Activated naive CD4-positive, alpha-beta T cell treated with anti-CD3 and anti-CD28 coated beads, Interleukin-2, amount 10 ng/mL, durations not matched to agents 7 days and 5 days (primary cell): ENCODE data around the gene SESN1.
"Not testable (repeated sequence)": the region's sequence is repeated elsewhere in the genome, so short reads cannot be mapped to it uniquely, and the experiment has no call there.

Source experiments
- CTCF ChIA-PET: fragments of 350-600 bp; sonication (Branson Sonifier 250); formaldehyde crosslinking; loops from one replicate; lab custom pipeline; 2021; ENCODE audit warnings: antibody characterized with exemption; lab: Charles Lee
- DNase-seq: peaks from one replicate; pipeline ENCODE4 v3.0.0-alpha.2; 2020
- H3K27ac Mint-ChIP-seq: one replicate; pipeline ENCODE4 v1.8.0; 2021; ENCODE audit warnings: mild to moderate bottlenecking, moderate library complexity, mixed read lengths
- H3K27me3 Mint-ChIP-seq: one replicate; pipeline ENCODE4 v1.8.0; 2021; ENCODE audit warnings: mild to moderate bottlenecking, mixed read lengths
- H3K36me3 Mint-ChIP-seq: one replicate; pipeline ENCODE4 v1.8.0; 2021; ENCODE audit warnings: mixed read lengths
- H3K4me1 Mint-ChIP-seq: one replicate; pipeline ENCODE4 v1.8.0; 2021; ENCODE audit warnings: mixed read lengths
- H3K4me3 Mint-ChIP-seq: one replicate; pipeline ENCODE4 v1.8.0; 2021; ENCODE audit warnings: mild to moderate bottlenecking, moderate library complexity, mixed read lengths
- H3K9me3 Mint-ChIP-seq: one replicate; pipeline ENCODE4 v1.8.0; 2021; ENCODE audit warnings: mixed read lengths

SESN1 gene

GRCh38 chr6:109109663-109110062, 15.0 kb upstream of the SESN1 start:
- H3K9me3 Mint-ChIP-seq, H3K4me3 Mint-ChIP-seq, DNase-seq, H3K4me1 Mint-ChIP-seq, CTCF ChIA-PET, H3K27me3 Mint-ChIP-seq, H3K27ac Mint-ChIP-seq: not testable (repeated sequence)
- H3K36me3 Mint-ChIP-seq = peaks cover 15% of the 10 kb centered on the region

- no peak overlapping the region for H3K27ac Mint-ChIP-seq
- H3K4me3 Mint-ChIP-seq = no peak overlapping the region
- CTCF ChIA-PET = no interaction called here
- H3K4me1 Mint-ChIP-seq = no peaks in the 10 kb centered on the region
- no peaks in the 10 kb centered on the region for H3K9me3 Mint-ChIP-seq
- DNase-seq = no peak
- no peaks in the 10 kb centered on the region for H3K27me3 Mint-ChIP-seq
- peaks cover 20% of the 10 kb centered on the region for H3K36me3 Mint-ChIP-seq
Measured at GRCh38 chr6:109105681-109106080, 11.0 kb upstream of the SESN1 start.

- Mint-ChIP-seq H3K27ac (no peak overlapping the region), H3K4me3 (no peak overlapping the region), H3K4me1 (peaks cover 3% of the 10 kb centered on the region), H3K9me3 (no peaks in the 10 kb centered on the region), H3K27me3 (no peaks in the 10 kb centered on the region), H3K36me3 (peaks cover 15% of the 10 kb centered on the region)
- CTCF ChIA-PET = no interaction called here
- DNase-seq = no peak
Measured at GRCh38 chr6:109104512-109104911, 9.9 kb upstream of the SESN1 start.

GRCh38 chr6:109103942-109104341, 9.3 kb upstream of the SESN1 start:
- H3K27me3 Mint-ChIP-seq = no peaks in the 10 kb centered on the region
- no peak for DNase-seq
- CTCF ChIA-PET = no interaction called here
- no peaks in the 10 kb centered on the region for H3K9me3 Mint-ChIP-seq
- H3K27ac Mint-ChIP-seq = no peak overlapping the region
- H3K36me3 Mint-ChIP-seq = peaks cover 18% of the 10 kb centered on the region
- peaks cover 6% of the 10 kb centered on the region for H3K4me1 Mint-ChIP-seq
- no peak overlapping the region for H3K4me3 Mint-ChIP-seq

GRCh38 chr6:109102762-109103161, 8.1 kb upstream of the SESN1 start:
- CTCF ChIA-PET = no interaction called here
- H3K27me3 Mint-ChIP-seq = no peaks in the 10 kb centered on the region
- peaks cover 19% of the 10 kb centered on the region for H3K36me3 Mint-ChIP-seq
- H3K9me3 Mint-ChIP-seq = no peaks in the 10 kb centered on the region
- DNase-seq = no peak
- H3K27ac Mint-ChIP-seq = no peak overlapping the region
- peaks cover 11% of the 10 kb centered on the region for H3K4me1 Mint-ChIP-seq
- H3K4me3 Mint-ChIP-seq = no peak overlapping the region

- H3K4me3 Mint-ChIP-seq = no peak overlapping the region
- DNase-seq = no peak
- no peaks in the 10 kb centered on the region for H3K9me3 Mint-ChIP-seq
- peaks cover 43% of the 10 kb centered on the region for H3K4me1 Mint-ChIP-seq
- H3K36me3 Mint-ChIP-seq = peaks cover 23% of the 10 kb centered on the region
- CTCF ChIA-PET = no interaction called here
- no peak overlapping the region for H3K27ac Mint-ChIP-seq
- H3K27me3 Mint-ChIP-seq = peaks cover 5% of the 10 kb centered on the region
Measured at GRCh38 chr6:109097661-109098060, 3.0 kb upstream of the SESN1 start.

- H3K4me3 Mint-ChIP-seq = peak overlapping the region; percentile 92
- peaks cover 21% of the 10 kb centered on the region for H3K36me3 Mint-ChIP-seq
- CTCF ChIA-PET = interaction anchor here (0.6 kb wide), 1 partner anchor 378 kb away, joined by 3 read pairs; no protein-coding TSS in a partner anchor
- DNase-seq = no peak
- peaks cover 57% of the 10 kb centered on the region for H3K4me1 Mint-ChIP-seq
- H3K27ac Mint-ChIP-seq = peak overlapping the region; percentile 99
- H3K9me3 Mint-ChIP-seq = no peaks in the 10 kb centered on the region
- H3K27me3 Mint-ChIP-seq = peaks cover 5% of the 10 kb centered on the region
Measured at GRCh38 chr6:109096208-109096607, 1.6 kb upstream of the SESN1 start.

GRCh38 chr6:109095835-109096084, 1.1 kb upstream of the SESN1 start:
- peaks cover 19% of the 10 kb centered on the region for H3K36me3 Mint-ChIP-seq
- DNase-seq = no peak
- H3K4me1 Mint-ChIP-seq = peaks cover 59% of the 10 kb centered on the region
- H3K9me3 Mint-ChIP-seq = no peaks in the 10 kb centered on the region
- CTCF ChIA-PET = interaction anchor here (0.6 kb wide), 1 partner anchor 379 kb away, joined by 3 read pairs; no protein-coding TSS in a partner anchor
- H3K4me3 Mint-ChIP-seq = peak overlapping the region; percentile 92
- H3K27ac Mint-ChIP-seq = peak overlapping the region; percentile 99
- H3K27me3 Mint-ChIP-seq = peaks cover 5% of the 10 kb centered on the region

GRCh38 chr6:109095036-109095834, 589 bp upstream of the SESN1 start, which contains the start of gene CEP57L1:
Gene CEP57L1, plus strand, starts transcription at chr6:109095507. Its CDS starts 49,715 bp downstream, at chr6:109145222.
- CTCF ChIA-PET = interaction anchor here (0.6 to 1.0 kb wide), 3 partner anchors 24 to 379 kb away, joined by 3 to 4 read pairs (median 3); no protein-coding TSS in a partner anchor
- peaks cover 59% of the 10 kb centered on the region for H3K4me1 Mint-ChIP-seq
- DNase-seq = peak; percentile 97
- peaks cover 5% of the 10 kb centered on the region for H3K27me3 Mint-ChIP-seq
- peak within 1 kb of the TSS; percentile 99 for H3K27ac Mint-ChIP-seq
- H3K9me3 Mint-ChIP-seq = no peaks in the 10 kb centered on the region
- peak within 1 kb of the TSS; percentile 92 for H3K4me3 Mint-ChIP-seq
- peaks cover 19% of the 10 kb centered on the region for H3K36me3 Mint-ChIP-seq

GRCh38 chr6:109093732-109094415, 772 bp downstream of the SESN1 start:
- peaks cover 52% of the 10 kb centered on the region for H3K4me1 Mint-ChIP-seq
- CTCF ChIA-PET = interaction anchor here (1.0 to 1.5 kb wide), 4 partner anchors 20 to 552 kb away, joined by 3 to 6 read pairs (median 5); partner anchors contain the start of gene CD164
- peaks cover 11% of the 10 kb centered on the region for H3K36me3 Mint-ChIP-seq
- H3K27ac Mint-ChIP-seq = peak overlapping the region; percentile 93
- peaks cover 5% of the 10 kb centered on the region for H3K27me3 Mint-ChIP-seq
- H3K9me3 Mint-ChIP-seq = no peaks in the 10 kb centered on the region
- H3K4me3 Mint-ChIP-seq = peak overlapping the region; percentile 92
- no peak for DNase-seq

GRCh38 chr6:109092074-109092473, 2.6 kb downstream of the SESN1 start:
- H3K4me1 Mint-ChIP-seq = peaks cover 43% of the 10 kb centered on the region
- H3K4me3 Mint-ChIP-seq = peak overlapping the region; percentile 24
- peaks cover 4% of the 10 kb centered on the region for H3K36me3 Mint-ChIP-seq
- DNase-seq = no peak
- CTCF ChIA-PET = interaction anchor here (0.7 to 1.4 kb wide), 2 partner anchors 62 to 550 kb away, joined by 3 to 4 read pairs; no protein-coding TSS in a partner anchor
- peaks cover 5% of the 10 kb centered on the region for H3K27me3 Mint-ChIP-seq
- no peak overlapping the region for H3K27ac Mint-ChIP-seq
- no peaks in the 10 kb centered on the region for H3K9me3 Mint-ChIP-seq

- no peak for DNase-seq
- H3K27me3 Mint-ChIP-seq = peaks cover 5% of the 10 kb centered on the region
- H3K4me1 Mint-ChIP-seq = peaks cover 38% of the 10 kb centered on the region
- CTCF ChIA-PET = interaction anchor here (0.7 to 1.4 kb wide), 2 partner anchors 61 to 549 kb away, joined by 3 to 4 read pairs; no protein-coding TSS in a partner anchor
- no peak overlapping the region for H3K27ac Mint-ChIP-seq
- H3K36me3 Mint-ChIP-seq = peaks cover 3% of the 10 kb centered on the region
- peak overlapping the region; percentile 24 for H3K4me3 Mint-ChIP-seq
- H3K9me3 Mint-ChIP-seq = no peaks in the 10 kb centered on the region
Measured at GRCh38 chr6:109091314-109092024, 3.2 kb downstream of the SESN1 start.

- Mint-ChIP-seq H3K9me3 (no peaks in the 10 kb centered on the region), H3K27ac (no peak overlapping the region)
- CTCF ChIA-PET = interaction anchor here (0.7 kb wide), 1 partner anchor 14 kb away, joined by 3 read pairs; no protein-coding TSS in a partner anchor
Measured at GRCh38 chr6:109088995-109089394, 5.7 kb downstream of the SESN1 start.

More at GRCh38 chr6:109088995-109089394, 5.7 kb downstream of the SESN1 start:
- no peaks in the 10 kb centered on the region for H3K27me3 Mint-ChIP-seq
- no peak overlapping the region for H3K4me3 Mint-ChIP-seq
- H3K36me3 Mint-ChIP-seq = no peaks in the 10 kb centered on the region
- H3K4me1 Mint-ChIP-seq = peaks cover 28% of the 10 kb centered on the region
- no peak for DNase-seq
